Activated naive CD4-positive, alpha-beta T cell treated with anti-CD3 and anti-CD28 coated beads, Interleukin-2, amount 50 U/mL, for 72 hours (primary cell): ENCODE measurements around the gene NR2C2AP. TPM values are rescaled to one million over a fixed set of nuclear protein-coding genes. Genes with fewer than 3 reads are reported as not detected.
"Not testable (repeated sequence)": the region's sequence is repeated elsewhere in the genome, so short reads cannot be mapped to it uniquely, and the experiment has no call there.

Experiments used
- ATAC-seq, 2 donors: fragments of 150-1000 bp; cut with Tn5 transposase; 2 replicates each; pipeline ENCODE4 v1.10.0; 2021; ENCODE audit warnings: mild to moderate bottlenecking in 2 of 2, moderate library complexity in 2 of 2
- DNase-seq, 2 donors: peaks; one replicate each; pipeline ENCODE4 v3.0.0; 2021 to 2022; ENCODE audit warnings: low spot score in 2 of 2
- H3K27ac Mint-ChIP-seq, 2 donors: one replicate each; pipeline ENCODE4 v1.8.0; 2022; ENCODE audit warnings: mild to moderate bottlenecking in 2 of 2, mixed read lengths in 2 of 2
- H3K36me3 Mint-ChIP-seq, 2 donors: one replicate each; pipeline ENCODE4 v1.8.0; 2022; ENCODE audit warnings: mixed read lengths in 2 of 2
- H3K9me3 Mint-ChIP-seq, 2 donors: one replicate each; pipeline ENCODE4 v1.8.0; 2022; ENCODE audit warnings: mixed read lengths in 2 of 2
- total RNA-seq, 2 donors: library from RNA; stranded (reverse); gene quantifications; one replicate each; pipeline ENCODE4 v1.2.3, GENCODE V29; 2022

Gene NR2C2AP
- total RNA-seq, 2 donors from 2014 or later, result 34.4 to 38.6 TPM

- DNase-seq (no peak), ATAC-seq (no peak)
- H3K36me3 Mint-ChIP-seq, result peaks cover 18 to 31% of the 10 kb centered on the region in 2 donors
- H3K27ac Mint-ChIP-seq, result peak overlapping the region in 1 of 2 donors; percentile 92
- peaks cover 0 to 16% of the 10 kb centered on the region in 2 donors for H3K9me3 Mint-ChIP-seq
Measured at GRCh38 chr19:19204181-19204580, 967 bp upstream of the NR2C2AP start.

DNA sequence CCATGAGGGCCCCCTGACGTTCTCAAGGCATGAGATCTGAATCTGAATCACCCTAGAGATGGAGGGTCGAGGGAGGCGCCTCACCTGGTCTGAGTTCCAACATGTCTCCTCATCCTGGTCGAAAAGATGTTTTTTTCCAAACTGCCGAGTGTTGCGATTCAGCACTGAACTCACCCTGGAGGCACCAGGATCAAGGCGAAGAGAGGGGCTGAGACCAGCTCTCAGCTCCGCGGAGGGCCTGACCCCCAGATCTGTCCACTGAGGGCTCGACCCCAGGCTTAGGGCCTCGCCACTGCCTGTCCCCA lies 555 bp downstream of the NR2C2AP start:
- ATAC-seq (no peak), DNase-seq (no peak)
- peaks cover 0 to 14% of the 10 kb centered on the region in 2 donors for H3K9me3 Mint-ChIP-seq
- H3K27ac Mint-ChIP-seq, result peak overlapping the region; percentile 92 to 97
- peaks cover 18 to 40% of the 10 kb centered on the region in 2 donors for H3K36me3 Mint-ChIP-seq

DNA sequence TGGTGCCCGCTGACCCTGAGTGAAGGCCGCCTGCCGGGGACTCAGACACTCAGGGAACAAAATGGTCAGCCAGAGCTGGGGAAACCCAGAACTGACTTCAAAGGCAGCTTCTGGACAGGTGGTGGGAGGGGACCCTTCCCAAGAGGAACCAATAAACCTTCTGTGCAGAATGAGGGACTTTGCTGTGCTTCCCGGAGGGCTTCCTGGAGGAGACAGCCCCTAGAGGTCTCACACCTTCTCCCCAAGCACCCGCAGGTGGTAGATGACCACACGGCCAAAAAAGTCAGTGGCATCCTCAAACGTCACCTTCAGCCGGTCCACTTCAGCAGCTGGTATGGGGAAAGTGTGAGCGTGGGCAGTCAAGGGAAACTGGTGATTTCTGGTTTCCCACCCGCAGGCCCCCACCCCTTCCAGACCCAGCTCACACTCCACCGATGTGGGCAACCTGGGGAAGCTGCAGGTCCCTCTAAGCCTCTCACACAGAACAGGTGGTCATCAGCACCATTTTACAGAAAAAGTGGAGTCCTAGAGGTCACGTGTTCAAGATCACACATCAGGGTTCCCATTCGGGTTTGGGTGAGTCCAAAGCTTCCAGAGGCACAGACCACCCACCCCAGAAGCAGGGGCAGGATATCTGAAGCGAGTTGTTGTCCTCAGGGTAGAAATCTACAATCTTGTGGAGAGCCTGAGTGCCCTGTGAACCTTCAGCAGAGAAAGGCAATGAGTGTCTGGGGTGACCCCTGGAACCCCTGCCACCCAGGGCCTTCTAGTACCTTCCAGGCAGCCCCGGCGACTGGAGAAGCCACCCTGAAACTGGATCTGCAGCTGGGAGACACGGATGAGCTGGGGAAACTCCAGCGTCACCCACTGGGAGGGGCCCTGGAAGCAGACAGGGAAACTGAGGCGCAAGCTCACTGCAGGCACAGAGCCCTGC lies 1.2 kb downstream of the NR2C2AP start:
- Mint-ChIP-seq H3K27ac (peak overlapping the region; percentile 92 to 97), H3K9me3 (peaks cover 0 to 7% of the 10 kb centered on the region in 2 donors), H3K36me3 (peaks cover 18 to 40% of the 10 kb centered on the region in 2 donors)
- ATAC-seq, result no peak
- no peak for DNase-seq

DNA sequence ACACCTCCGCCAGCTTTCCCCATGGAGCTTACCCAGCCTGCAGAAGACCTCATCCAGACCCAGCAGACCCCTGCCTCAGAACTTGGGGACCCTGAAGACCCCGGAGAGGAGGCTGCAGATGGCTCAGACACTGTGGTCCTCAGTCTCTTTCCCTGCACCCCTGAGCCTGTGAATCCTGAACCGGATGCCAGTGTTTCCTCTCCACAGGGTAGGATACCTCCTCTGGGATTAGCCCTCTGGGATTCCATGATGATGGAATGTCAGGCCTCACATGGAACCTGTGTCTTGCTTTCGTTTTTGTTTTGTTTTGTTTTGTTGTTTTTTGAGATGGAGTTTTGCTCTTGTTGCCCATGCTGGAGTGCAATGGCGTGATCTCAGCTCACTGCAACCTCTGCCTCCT lies 9.3 kb downstream of the NR2C2AP start:
- DNase-seq, result no peak
- no peak for ATAC-seq
- H3K9me3 Mint-ChIP-seq, result no peaks in the 10 kb centered on the region
- peak overlapping the region; percentile 96 to 99 for H3K27ac Mint-ChIP-seq
- peaks cover 14 to 29% of the 10 kb centered on the region in 2 donors for H3K36me3 Mint-ChIP-seq

DNA sequence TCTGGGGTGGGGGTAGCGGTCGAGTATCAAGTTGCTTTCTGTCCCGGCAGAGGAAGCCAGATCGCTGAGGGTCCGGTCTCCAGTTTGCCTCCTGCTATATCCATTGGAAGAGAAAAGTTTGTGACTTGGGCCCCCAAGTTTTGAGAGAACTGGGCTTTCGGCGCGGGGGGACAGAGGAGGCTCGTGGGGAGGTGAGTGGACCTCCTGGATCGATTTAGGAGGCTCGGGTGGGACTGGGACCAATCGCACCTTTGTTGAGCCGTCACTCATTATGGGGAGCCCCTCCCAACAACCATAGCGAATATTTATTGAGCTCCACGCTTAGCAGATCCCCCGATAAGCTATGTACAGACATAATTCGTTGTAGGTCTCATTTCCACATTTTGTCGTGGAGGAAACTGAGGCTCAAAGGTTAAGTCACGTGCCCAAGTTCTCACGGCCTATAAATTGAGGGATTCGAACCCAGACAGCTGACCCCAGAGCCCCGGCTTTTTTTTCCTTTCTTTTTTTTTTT lies 10.2 kb downstream of the NR2C2AP start:
- peaks cover 16 to 30% of the 10 kb centered on the region in 2 donors for H3K36me3 Mint-ChIP-seq
- peak in 1 of 2 donors; percentile 5 for ATAC-seq
- H3K27ac Mint-ChIP-seq, result peak overlapping the region; percentile 96 to 99
- no peaks in the 10 kb centered on the region for H3K9me3 Mint-ChIP-seq
- DNase-seq, result no peak

GRCh38 chr19:19192078-19192882 lies 10.9 kb downstream of the NR2C2AP start, which contains the start of the genes BORCS8 and RFXANK:
Gene BORCS8 (minus strand): TSS chr19:19192152. CDS start chr19:19192117, 35 bp downstream.
Gene RFXANK (plus strand): TSS chr19:19192258. CDS start chr19:19193947, 1,689 bp downstream.
- ATAC-seq, result peak; percentile 86 to 92

GRCh38 chr19:19191768-19192077 lies 11.5 kb downstream of the NR2C2AP start:
- peak overlapping the region; percentile 96 to 99 for H3K27ac Mint-ChIP-seq
- no peak for ATAC-seq
- peaks cover 18 to 34% of the 10 kb centered on the region in 2 donors for H3K36me3 Mint-ChIP-seq
- no peaks in the 10 kb centered on the region for H3K9me3 Mint-ChIP-seq
- no peak for DNase-seq

More at GRCh38 chr19:19192078-19192882, 10.9 kb downstream of the NR2C2AP start, which contains the start of the genes BORCS8 and RFXANK:
- H3K9me3 Mint-ChIP-seq, result no peaks in the 10 kb centered on the region
- H3K27ac Mint-ChIP-seq, result peak within 1 kb of the TSS; percentile 96 to 99
- peak; percentile 97 to 98 for DNase-seq
- H3K36me3 Mint-ChIP-seq, result peaks cover 13 to 30% of the 10 kb centered on the region in 2 donors

DNA sequence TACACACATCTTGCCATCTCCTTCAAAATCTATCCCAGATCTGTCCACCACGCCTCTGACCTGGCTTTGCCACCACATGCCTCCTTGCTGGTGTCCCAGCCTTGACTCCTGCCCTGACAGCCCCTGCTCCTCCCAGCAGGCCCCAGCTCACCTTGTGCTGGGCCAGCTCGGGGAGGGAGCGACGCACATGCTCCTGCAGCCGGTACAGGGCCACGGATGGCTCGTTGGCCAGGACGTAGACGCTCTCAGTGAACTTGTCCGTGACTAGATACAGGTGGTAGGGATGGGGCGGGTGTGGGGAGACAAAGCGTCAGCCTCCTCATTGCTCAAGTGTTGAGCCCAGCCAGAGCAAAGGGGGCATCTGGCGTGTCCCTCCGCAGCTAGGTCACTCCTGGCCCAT lies 16.5 kb downstream of the NR2C2AP start:
- Mint-ChIP-seq H3K27ac (peak overlapping the region; percentile 44 to 70), H3K36me3 (peaks cover 21% of the 10 kb centered on the region in 2 donors), H3K9me3 (no peaks in the 10 kb centered on the region)
- DNase-seq (no peak), ATAC-seq (no peak)

DNA sequence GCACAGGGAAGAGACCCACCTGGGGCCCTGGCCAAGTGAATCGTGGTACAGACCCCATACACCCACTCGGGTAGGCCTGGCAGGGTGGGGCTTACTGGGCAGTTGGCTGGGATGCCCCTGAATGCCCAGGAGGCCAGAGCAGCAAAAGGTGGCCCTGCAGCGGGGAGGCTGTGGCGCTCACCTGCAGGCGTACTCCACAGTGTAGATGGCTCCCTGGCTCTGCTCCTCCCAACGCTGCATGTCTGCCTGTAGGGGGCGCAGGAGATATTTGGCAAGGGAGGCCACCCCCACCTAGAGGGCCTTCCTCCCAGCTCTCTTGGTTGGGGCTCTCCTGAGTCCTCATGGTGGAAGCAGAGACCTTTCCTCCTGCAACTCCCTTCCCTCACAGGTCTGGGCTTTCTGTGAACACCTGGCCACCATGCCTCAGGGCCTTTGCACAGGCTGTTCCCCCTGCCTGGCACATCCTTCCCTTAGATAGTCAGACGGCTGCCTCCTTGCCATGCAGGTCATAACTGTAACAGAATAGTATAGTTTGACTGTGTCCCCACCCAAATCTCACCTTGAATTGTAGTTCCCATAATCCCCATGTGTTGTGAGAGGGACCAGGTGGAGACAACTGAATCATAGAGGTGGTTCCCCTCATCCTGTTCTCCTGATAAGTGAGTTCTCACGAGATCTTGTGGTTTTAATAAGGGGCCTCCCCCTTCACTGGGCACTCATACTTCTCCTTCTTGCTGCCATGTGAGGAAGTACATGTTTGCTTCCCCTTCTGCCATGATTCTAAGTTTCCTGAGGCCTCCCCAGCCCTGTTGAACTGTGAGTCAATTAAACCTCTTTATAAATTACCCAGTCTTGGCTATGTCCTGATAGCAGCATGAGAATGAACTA lies 17.1 kb downstream of the NR2C2AP start:
- DNase-seq (peak; percentile 73 to 74), ATAC-seq (peak; percentile 92 to 95)
- H3K27ac Mint-ChIP-seq, result peak overlapping the region; percentile 44 to 70
- H3K9me3 Mint-ChIP-seq, result no peaks in the 10 kb centered on the region
- peaks cover 18 to 20% of the 10 kb centered on the region in 2 donors for H3K36me3 Mint-ChIP-seq

DNA sequence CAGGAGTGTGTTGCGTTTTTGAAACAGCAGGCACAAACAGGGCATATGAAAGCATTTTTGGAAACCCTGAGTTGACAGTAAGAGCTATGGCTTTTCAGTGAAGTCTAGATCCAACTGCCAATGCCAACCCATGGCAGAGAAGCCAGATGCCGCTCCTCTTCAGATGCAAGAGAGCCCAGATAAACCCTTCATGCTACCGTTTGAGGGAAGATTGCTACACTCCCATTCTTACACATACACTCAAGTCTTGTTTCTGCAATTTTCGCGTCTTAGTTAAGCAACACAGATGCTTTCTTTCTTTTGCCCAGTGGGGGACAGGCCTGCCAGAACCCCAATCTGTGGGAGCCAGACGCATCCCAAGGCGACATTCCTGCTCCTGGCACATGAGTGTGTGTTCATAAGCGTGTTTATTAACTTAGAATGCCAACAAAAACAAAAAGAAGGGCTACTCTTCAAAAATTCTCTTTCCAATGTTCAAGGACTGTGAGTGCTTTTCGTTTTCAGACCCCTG lies 21.7 kb downstream of the NR2C2AP start:
- no peak for DNase-seq
- H3K27ac Mint-ChIP-seq, result no peak overlapping the region
- peaks cover 6 to 12% of the 10 kb centered on the region in 2 donors for H3K36me3 Mint-ChIP-seq
- ATAC-seq, result no peak
- no peaks in the 10 kb centered on the region for H3K9me3 Mint-ChIP-seq

GRCh38 chr19:19179548-19180441 lies 23.4 kb downstream of the NR2C2AP start:
- ATAC-seq, result peak in 1 of 2 donors; percentile 25
- Mint-ChIP-seq H3K27ac (peak overlapping the region in 1 of 2 donors; percentile 52), H3K9me3 (no peaks in the 10 kb centered on the region), H3K36me3 (peaks cover 0 to 6% of the 10 kb centered on the region in 2 donors)
- DNase-seq, result no peak

DNA sequence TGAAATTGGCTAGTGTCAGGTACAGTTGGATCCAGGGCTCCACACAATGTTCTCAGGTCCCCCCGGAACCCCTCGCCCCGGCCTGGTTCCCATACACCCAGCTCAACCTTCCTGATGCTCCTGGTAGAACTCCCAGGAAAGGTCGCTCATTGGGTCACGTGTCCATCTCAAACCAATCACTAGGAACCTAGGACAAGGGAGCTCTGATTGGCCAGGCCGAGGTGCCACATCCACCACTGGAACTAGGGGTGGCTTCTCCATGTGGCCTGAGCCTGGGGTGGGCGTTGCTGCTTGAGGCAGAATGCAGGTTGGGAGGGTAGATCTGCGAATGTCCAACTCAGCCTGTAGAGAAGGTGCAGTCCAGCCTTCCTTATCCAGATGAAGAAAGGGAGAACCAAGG lies 26.3 kb downstream of the NR2C2AP start:
- ATAC-seq (no peak), DNase-seq (no peak)
- peak overlapping the region; percentile 36 to 57 for H3K27ac Mint-ChIP-seq
- peaks cover 0 to 6% of the 10 kb centered on the region in 2 donors for H3K36me3 Mint-ChIP-seq
- no peaks in the 10 kb centered on the region for H3K9me3 Mint-ChIP-seq

- not testable (repeated sequence) for H3K9me3 Mint-ChIP-seq, H3K27ac Mint-ChIP-seq, DNase-seq, ATAC-seq, H3K36me3 Mint-ChIP-seq
Measured at GRCh38 chr19:19173243-19173642, 30.0 kb downstream of the NR2C2AP start.

GRCh38 chr19:19171821-19172532 lies 31.2 kb downstream of the NR2C2AP start:
- Mint-ChIP-seq H3K27ac (no peak overlapping the region), H3K36me3 (no peaks in the 10 kb centered on the region), H3K9me3 (no peaks in the 10 kb centered on the region)
- DNase-seq, result no peak
- no peak for ATAC-seq
